ENCODE measurements around the gene LUC7L3. TPM values are rescaled to one million over a fixed set of nuclear protein-coding genes. Genes with fewer than 3 reads are reported as not detected.

The LUC7L3 gene
- total and polyA plus RNA-seq, 2 of the 13 experiments (the other 11 are each of a cell fraction or from before 2014, with no cell fraction given), result 108 to 120 TPM

- peak; percentile 74; the same call in 1 of the 2 replicates for TF ChIP-seq ZNF652 (CRISPR knock-in tag; IDR thresholded peaks at IDR 0.05; ENCODE audit: borderline replicate concordance, low read depth)
- TF ChIP-seq ZBTB42 (CRISPR knock-in tag; IDR thresholded peaks at IDR 0.05), result peak; percentile 82; the same call in 1 of the 2 replicates
- TF ChIP-seq ZNF574 (CRISPR knock-in tag; IDR thresholded peaks at IDR 0.05), result peak; percentile 93
- peak; percentile 91 for TF ChIP-seq CBX1 (IDR thresholded peaks at IDR 0.05; ENCODE audit: low read depth)
- TF ChIP-seq GABPB1 (CRISPR knock-in tag; IDR thresholded peaks at IDR 0.05), result peak; percentile 82
- no peak for TF ChIP-seq SMAD9 (CRISPR knock-in tag; IDR thresholded peaks at IDR 0.05)
- TF ChIP-seq ZBTB49 (CRISPR knock-in tag; IDR thresholded peaks at IDR 0.05; ENCODE audit: borderline replicate concordance), result no peak
- TF ChIP-seq ZNF740 (CRISPR knock-in tag; IDR thresholded peaks at IDR 0.05), result no peak
- peak; percentile 99 for TF ChIP-seq SP5 (CRISPR knock-in tag; IDR thresholded peaks at IDR 0.05; ENCODE audit: borderline replicate concordance, low read depth)
- peak; percentile 95 for TF ChIP-seq PATZ1 (CRISPR knock-in tag; IDR thresholded peaks at IDR 0.05)
- TF ChIP-seq RBFOX2 (IDR thresholded peaks at IDR 0.05; ENCODE audit: low read depth, low read length), result peak; percentile 71
- TF ChIP-seq ZNF333 (CRISPR knock-in tag; IDR thresholded peaks at IDR 0.05; ENCODE audit: borderline replicate concordance), result peak; percentile 46; the same call in 1 of the 2 replicates
- no peak; the same call in 1 of the 2 replicates for TF ChIP-seq SRF (IDR thresholded peaks at IDR 0.05; ENCODE audit: low read depth, low read length)
- TF ChIP-seq TAF15 (IDR thresholded peaks at IDR 0.05; ENCODE audit: low read depth, low read length, poor library complexity, severe bottlenecking), result no peak
- TF ChIP-seq ZBTB39 (CRISPR knock-in tag; IDR thresholded peaks at IDR 0.05), result 0 out of 2 replicates have a peak, but pooled peaks have one; percentile 78
- TF ChIP-seq ZNF724P (CRISPR knock-in tag; IDR thresholded peaks at IDR 0.05; ENCODE audit: borderline replicate concordance), result peak; percentile 95; the same call in 1 of the 2 replicates
These were observed 34.6 kb upstream of the LUC7L3 start (continued) for GRCh38 chr17:50684612-50685333.
